A673 (cell line): ENCODE results near the gene BMPR1B. TPM values are rescaled to one million over a fixed set of nuclear protein-coding genes. Genes with fewer than 3 reads are reported as not detected.

Source experiments
- BruUV-seq: library from RNA; stranded (reverse); fragments of 400-500 nt; replicated peaks from 2 replicates; lab custom pipeline; 2021; lab: Mats Ljungman, UMichigan
- CTCF ChIA-PET: fragments of 300-600 bp; sonication (Branson Sonifier 250); formaldehyde crosslinking; loops from one replicate; lab custom pipeline; 2022; ENCODE audit warnings: antibody characterized with exemption; lab: Charles Lee
- POLR2A ChIA-PET: fragments of 300-600 bp; sonication (Branson Sonifier 250); formaldehyde crosslinking; loops from one replicate; lab custom pipeline; 2022; ENCODE audit warnings: antibody characterized with exemption; ENCODE audit not compliant: low non-redundant PET; lab: Charles Lee
- DNase-seq: peaks from one replicate; pipeline ENCODE4 v3.0.0-alpha.2; 2015; ENCODE audit warnings: low spot score
- H3K27ac ChIP-seq: fragments of 200-600 bp; sonication (generic); 2 replicates; pipeline ENCODE4 v1.5.1; 2016; ENCODE audit warnings: mixed run types, low read depth, mild to moderate bottlenecking, mixed read lengths, antibody characterized with exemption, low read length; ENCODE audit not compliant: poor library complexity, severe bottlenecking
- H3K27me3 ChIP-seq: fragments of 200-600 bp; sonication (generic); replicated peaks from 2 replicates; pipeline ENCODE4 v1.6.1; 2017; ENCODE audit warnings: mixed run types, low read depth, mild to moderate bottlenecking, mixed read lengths, antibody characterized with exemption, low read length; ENCODE audit not compliant: insufficient read depth, poor library complexity
- H3K36me3 ChIP-seq: fragments of 200-600 bp; sonication (generic); 2 replicates; pipeline ENCODE4 v1.6.1; 2016; ENCODE audit warnings: mixed run types, mild to moderate bottlenecking, mixed read lengths, antibody characterized with exemption, low read length; ENCODE audit not compliant: insufficient read depth, poor library complexity, severe bottlenecking
- H3K4me1 ChIP-seq: fragments of 200-600 bp; sonication (generic); 2 replicates; pipeline ENCODE4 v1.6.1; 2017; ENCODE audit warnings: mixed run types, mild to moderate bottlenecking, mixed read lengths, antibody characterized with exemption, low read length; ENCODE audit not compliant: insufficient read depth, poor library complexity, severe bottlenecking
- H3K4me3 ChIP-seq: fragments of 200-600 bp; sonication (generic); 2 replicates; pipeline ENCODE4 v1.5.1; 2016; ENCODE audit warnings: low read depth, mixed run types, mild to moderate bottlenecking, mixed read lengths, low read length; ENCODE audit not compliant: poor library complexity, severe bottlenecking
- H3K9me3 ChIP-seq: fragments of 200-600 bp; sonication (generic); 2 replicates; pipeline ENCODE4 v1.6.1; 2016; ENCODE audit warnings: mixed run types, low read depth, mild to moderate bottlenecking, mixed read lengths, antibody characterized with exemption, low read length; ENCODE audit not compliant: poor library complexity, severe bottlenecking
- EZH2 ChIP-seq: fragments of 200-600 bp; sonication (generic); IDR thresholded peaks from 2 replicates; pipeline ENCODE4 v1.6.1; 2017; ENCODE audit warnings: borderline replicate concordance, low read depth, mild to moderate bottlenecking, mixed read lengths, antibody characterized with exemption, low read length; ENCODE audit not compliant: poor library complexity, severe bottlenecking
- intact Hi-C: fragments of 100-400 bp; cut with micrococcal nuclease; formaldehyde crosslinking; loops from one replicate; pipeline ENCODE4 v1.10.0; 2022; ENCODE audit not compliant: unreplicated experiment
- total RNA-seq: library from RNA; stranded (reverse); gene quantifications from 2 replicates; pipeline ENCODE4 v1.2.3, GENCODE V29; 2021
- TF ChIP-seq, protein P1 (sequence below): fragments of 300-800, 200-600 bp; sonication (generic); conservative IDR thresholded peaks from 2 replicates; pipeline ENCODE4 v1.5.1; 2017; ENCODE audit warnings: low read depth, mild to moderate bottlenecking, antibody characterized with exemption, low read length, moderate library complexity, mixed read lengths

BMPR1B gene
- total RNA-seq, 1 experiment from 2014 or later: 2.2 TPM

DNA sequence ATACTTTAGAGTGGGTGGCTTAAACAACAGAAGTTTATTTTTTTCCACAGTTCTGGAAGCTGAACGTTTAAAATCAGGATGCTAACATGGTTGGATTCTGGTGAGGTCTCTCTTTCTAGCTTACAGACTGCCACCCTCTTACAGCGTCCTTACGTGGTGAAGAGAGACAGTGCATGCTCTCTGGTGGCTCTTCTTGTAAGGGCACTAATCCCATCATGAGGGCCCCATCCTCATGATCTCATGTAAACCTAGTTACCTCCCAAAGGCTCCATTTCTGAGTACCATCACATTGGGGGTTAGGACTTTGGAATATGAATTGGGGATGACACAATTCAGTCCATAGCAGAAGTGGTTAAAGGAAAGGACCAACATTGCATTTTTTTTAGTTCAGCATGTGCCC lies 132.8 kb downstream of the BMPR1B start:
- intact Hi-C loops: no loop called here
- BruUV-seq: no TSS peak

DNA sequence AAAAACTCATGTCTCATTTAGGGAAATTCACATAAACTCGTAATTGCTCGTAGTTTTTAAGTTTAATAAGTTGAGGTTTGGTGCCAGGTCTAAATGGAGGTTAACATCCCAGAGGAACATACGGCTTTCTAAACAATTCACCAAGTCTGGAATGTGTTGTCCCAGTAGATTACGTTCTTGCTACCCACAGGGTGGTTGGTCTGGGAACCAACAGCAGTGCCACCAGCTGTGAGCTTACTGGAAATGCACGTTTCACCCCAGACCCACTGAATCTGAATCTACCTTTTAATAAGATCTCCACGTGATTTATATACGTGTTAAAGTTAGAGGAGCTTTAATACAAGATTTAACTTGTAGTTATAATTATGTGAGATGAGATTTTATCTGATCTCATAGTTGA lies 134.3 kb downstream of the BMPR1B start:
- peak; percentile 7 for DNase-seq
- no TSS peak for BruUV-seq
- TF ChIP-seq, protein P1, sequence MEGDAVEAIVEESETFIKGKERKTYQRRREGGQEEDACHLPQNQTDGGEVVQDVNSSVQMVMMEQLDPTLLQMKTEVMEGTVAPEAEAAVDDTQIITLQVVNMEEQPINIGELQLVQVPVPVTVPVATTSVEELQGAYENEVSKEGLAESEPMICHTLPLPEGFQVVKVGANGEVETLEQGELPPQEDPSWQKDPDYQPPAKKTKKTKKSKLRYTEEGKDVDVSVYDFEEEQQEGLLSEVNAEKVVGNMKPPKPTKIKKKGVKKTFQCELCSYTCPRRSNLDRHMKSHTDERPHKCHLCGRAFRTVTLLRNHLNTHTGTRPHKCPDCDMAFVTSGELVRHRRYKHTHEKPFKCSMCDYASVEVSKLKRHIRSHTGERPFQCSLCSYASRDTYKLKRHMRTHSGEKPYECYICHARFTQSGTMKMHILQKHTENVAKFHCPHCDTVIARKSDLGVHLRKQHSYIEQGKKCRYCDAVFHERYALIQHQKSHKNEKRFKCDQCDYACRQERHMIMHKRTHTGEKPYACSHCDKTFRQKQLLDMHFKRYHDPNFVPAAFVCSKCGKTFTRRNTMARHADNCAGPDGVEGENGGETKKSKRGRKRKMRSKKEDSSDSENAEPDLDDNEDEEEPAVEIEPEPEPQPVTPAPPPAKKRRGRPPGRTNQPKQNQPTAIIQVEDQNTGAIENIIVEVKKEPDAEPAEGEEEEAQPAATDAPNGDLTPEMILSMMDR: peak; percentile 18; the same call in 1 of the 2 replicates
- no peak for TF ChIP-seq EZH2

More for the DNA sequence above, 132.8 kb downstream of the BMPR1B start:
- POLR2A ChIA-PET: no interaction called here
- no peaks in the 10 kb centered on the region for H3K36me3 ChIP-seq
- no peaks in the 10 kb centered on the region for H3K9me3 ChIP-seq
- no peak for DNase-seq
- no peaks in the 10 kb centered on the region for H3K27me3 ChIP-seq
- TF ChIP-seq, protein P1: no peak
- no peak for TF ChIP-seq EZH2
- CTCF ChIA-PET: no interaction called here
- no peak overlapping the region for H3K27ac ChIP-seq
- no peak overlapping the region for H3K4me3 ChIP-seq
- H3K4me1 ChIP-seq: no peaks in the 10 kb centered on the region

DNA sequence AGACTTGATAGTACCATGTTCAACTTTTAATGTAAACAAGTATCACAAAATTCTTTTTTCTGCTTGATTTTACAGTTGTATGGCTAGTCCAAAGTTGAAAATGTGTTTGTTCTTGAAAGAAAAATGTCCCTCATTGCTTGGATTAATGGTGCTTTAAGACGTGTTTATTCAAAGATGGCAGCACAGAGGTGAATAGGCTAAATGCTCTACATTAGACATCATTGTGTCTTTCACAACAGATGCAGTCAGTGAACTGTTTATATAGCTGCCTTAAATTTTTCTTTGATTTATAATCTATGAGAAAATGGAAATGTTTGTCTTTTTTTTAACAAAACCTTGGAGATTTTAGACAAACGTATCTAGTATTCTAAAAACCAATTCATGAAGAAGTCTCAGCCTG lies 137.3 kb downstream of the BMPR1B start:
- no peak for DNase-seq
- POLR2A ChIA-PET: no interaction called here

More for the DNA sequence above, 134.3 kb downstream of the BMPR1B start:
- ChIA-PET CTCF (no interaction called here), POLR2A (no interaction called here)
- Histone ChIP-seq H3K4me3 (no peak overlapping the region), H3K9me3 (no peaks in the 10 kb centered on the region), H3K36me3 (no peaks in the 10 kb centered on the region), H3K4me1 (no peaks in the 10 kb centered on the region), H3K27ac (no peak overlapping the region), H3K27me3 (no peaks in the 10 kb centered on the region)
- intact Hi-C loops: no loop called here

More for the DNA sequence above, 137.3 kb downstream of the BMPR1B start:
- Histone ChIP-seq H3K4me3 (no peak overlapping the region), H3K27ac (no peak overlapping the region), H3K9me3 (no peaks in the 10 kb centered on the region), H3K4me1 (no peaks in the 10 kb centered on the region), H3K27me3 (no peaks in the 10 kb centered on the region), H3K36me3 (no peaks in the 10 kb centered on the region)
- no TSS peak for BruUV-seq
- CTCF ChIA-PET: no interaction called here
- TF ChIP-seq, protein P1: no peak
- intact Hi-C loops: no loop called here
